ENCODE results near the gene PRR15L. TPM values are rescaled to one million over a fixed set of nuclear protein-coding genes. Genes with fewer than 3 reads are reported as not detected.

PRR15L gene
- total and polyA plus RNA-seq, 2 donors (not counting 1 experiment from before 2014, with no cell fraction given): not detected

DNA sequence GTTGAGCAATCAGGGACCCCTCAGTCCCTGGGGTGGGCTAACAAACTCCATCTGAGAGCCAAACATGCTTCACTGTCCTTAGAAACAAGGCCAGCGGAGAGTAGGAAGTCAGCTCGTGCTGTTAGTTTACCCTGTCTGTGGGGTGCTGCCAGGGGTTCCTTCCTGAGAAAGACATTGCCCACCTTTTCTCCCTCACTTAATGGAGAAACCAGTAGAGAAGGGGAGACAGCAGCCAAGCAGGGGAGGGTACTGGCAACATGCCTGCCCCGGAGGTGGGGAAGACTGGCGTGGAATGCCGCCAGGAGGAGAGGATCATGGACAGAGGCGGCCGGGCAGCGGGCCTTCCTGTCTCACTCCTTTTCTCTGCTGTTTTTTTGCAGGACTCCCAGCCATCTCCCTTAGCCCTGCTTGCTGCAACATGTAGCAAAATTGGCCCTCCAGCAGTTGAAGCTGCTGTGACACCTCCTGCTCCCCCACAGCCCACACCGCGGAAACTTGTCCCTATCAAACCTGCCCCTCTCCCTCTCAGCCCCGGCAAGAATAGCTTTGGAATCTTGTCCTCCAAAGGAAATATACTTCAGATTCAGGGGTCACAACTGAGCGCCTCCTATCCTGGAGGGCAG, 41.8 kb downstream of the PRR15L start:
- TF ChIP-seq EZH2 (IDR thresholded peaks at IDR 0.05; ENCODE audit: borderline replicate concordance, insufficient read depth, low read depth, low read length, poor library complexity, severe bottlenecking): no peak
- TF ChIP-seq, protein P1, sequence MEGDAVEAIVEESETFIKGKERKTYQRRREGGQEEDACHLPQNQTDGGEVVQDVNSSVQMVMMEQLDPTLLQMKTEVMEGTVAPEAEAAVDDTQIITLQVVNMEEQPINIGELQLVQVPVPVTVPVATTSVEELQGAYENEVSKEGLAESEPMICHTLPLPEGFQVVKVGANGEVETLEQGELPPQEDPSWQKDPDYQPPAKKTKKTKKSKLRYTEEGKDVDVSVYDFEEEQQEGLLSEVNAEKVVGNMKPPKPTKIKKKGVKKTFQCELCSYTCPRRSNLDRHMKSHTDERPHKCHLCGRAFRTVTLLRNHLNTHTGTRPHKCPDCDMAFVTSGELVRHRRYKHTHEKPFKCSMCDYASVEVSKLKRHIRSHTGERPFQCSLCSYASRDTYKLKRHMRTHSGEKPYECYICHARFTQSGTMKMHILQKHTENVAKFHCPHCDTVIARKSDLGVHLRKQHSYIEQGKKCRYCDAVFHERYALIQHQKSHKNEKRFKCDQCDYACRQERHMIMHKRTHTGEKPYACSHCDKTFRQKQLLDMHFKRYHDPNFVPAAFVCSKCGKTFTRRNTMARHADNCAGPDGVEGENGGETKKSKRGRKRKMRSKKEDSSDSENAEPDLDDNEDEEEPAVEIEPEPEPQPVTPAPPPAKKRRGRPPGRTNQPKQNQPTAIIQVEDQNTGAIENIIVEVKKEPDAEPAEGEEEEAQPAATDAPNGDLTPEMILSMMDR (IDR thresholded peaks at IDR 0.05): no peak
- POLR2A ChIA-PET: no interaction called here
- H3K9ac ChIP-seq (ENCODE audit: low read length): no peak overlapping the region
- H3K4me1 Mint-ChIP-seq: no peaks in the 10 kb centered on the region
- H3K4me2 ChIP-seq (replicated peaks; ENCODE audit: low read depth, low read length, poor library complexity, severe bottlenecking): no peak overlapping the region
- H3K9me3 Mint-ChIP-seq (ENCODE audit: insufficient read depth): no peaks in the 10 kb centered on the region
- peaks cover 0 to 26% of the 10 kb centered on the region in 2 experiments for H3K36me3 ChIP-seq (replicated peaks in 1 of 2; ENCODE audit: control extremely low read depth in 1 of 2, control insufficient read depth in 1 of 2, extremely low read depth in 1 of 2, insufficient read depth in 2 of 2, low read length in 1 of 2)
- intact Hi-C loops (cut with micrococcal nuclease): no loop called here
- H3K4me3 Mint-ChIP-seq: no peak overlapping the region
- no peaks in the 10 kb centered on the region for H3K27me3 ChIP-seq (replicated peaks in 1 of 4; ENCODE audit: control extremely low read depth in 1 of 4, control insufficient read depth in 3 of 4, insufficient read depth in 4 of 4, low read length in 3 of 4)
- no peak overlapping the region for H3K27ac Mint-ChIP-seq
- no peak overlapping the region for H3K4me3 ChIP-seq (ENCODE audit: control extremely low read depth in 1 of 5, extremely low read depth in 1 of 5, insufficient read depth in 1 of 5, low read depth in 2 of 5, low read length in 4 of 5)
- peaks cover 25% of the 10 kb centered on the region for H3K79me2 ChIP-seq (ENCODE audit: control insufficient read depth, insufficient read depth, low read length)
- ATAC-seq (ENCODE audit: low read depth) (no peak), DNase-seq (no peak)
- no peaks in the 10 kb centered on the region for H3K4me1 ChIP-seq (ENCODE audit: control insufficient read depth in 2 of 2, insufficient read depth in 2 of 2, low read length in 2 of 2)
- no peak overlapping the region for H2AFZ ChIP-seq (ENCODE audit: insufficient read depth, low read depth, low read length, poor library complexity, severe bottlenecking)
- H3K27me3 Mint-ChIP-seq: no peaks in the 10 kb centered on the region
- CTCF ChIA-PET: no interaction called here
- no peak overlapping the region for H3K27ac ChIP-seq (ENCODE audit: low read length in 2 of 2)
- peaks cover 7% of the 10 kb centered on the region for H4K20me1 ChIP-seq (ENCODE audit: control insufficient read depth, insufficient read depth, low read length, poor library complexity, severe bottlenecking)
- H3K9me3 ChIP-seq (ENCODE audit: control extremely low read depth in 1 of 3, control insufficient read depth in 2 of 3, insufficient read depth in 1 of 3, low read length in 2 of 3): no peaks in the 10 kb centered on the region
- 97% methylated on average over 9 of the region's 12 CpGs for WGBS (ENCODE audit: insufficient coverage)

DNA sequence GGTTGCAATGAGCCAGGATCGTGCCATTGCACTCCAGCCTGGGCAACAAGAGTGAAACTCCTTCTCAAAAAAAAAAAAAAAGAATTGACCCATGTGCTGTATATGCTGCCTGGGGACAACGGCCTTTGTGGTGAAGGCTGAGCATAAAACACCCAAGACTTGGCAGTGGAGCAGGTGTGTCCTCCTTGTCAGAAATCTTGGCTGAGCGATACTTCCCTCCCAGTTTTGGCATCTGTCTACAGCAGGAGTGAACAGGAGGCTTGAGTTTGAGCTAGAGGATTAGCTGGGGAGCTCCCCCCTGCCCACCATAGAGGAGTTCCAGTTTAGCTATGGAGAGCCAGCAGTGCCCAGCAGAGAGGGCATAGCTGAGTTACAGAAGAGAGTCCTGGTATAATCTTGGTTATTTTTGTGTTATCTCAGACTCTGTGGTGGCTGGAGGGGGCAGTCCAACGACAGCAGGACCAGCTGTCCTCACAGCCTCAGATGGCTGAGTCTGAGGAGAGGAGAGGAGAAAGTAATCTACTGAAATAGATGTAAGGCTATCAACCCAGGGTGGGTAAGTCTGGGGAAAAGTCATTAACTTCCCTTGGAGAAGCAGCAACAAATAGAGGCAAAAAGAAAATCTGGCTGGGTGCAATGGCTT, 43.3 kb downstream of the PRR15L start:
- Mint-ChIP-seq H3K9me3 (ENCODE audit: insufficient read depth) (no peaks in the 10 kb centered on the region), H3K27ac (no peak overlapping the region), H3K4me1 (peaks cover 3% of the 10 kb centered on the region), H3K27me3 (no peaks in the 10 kb centered on the region), H3K4me3 (no peak overlapping the region)
- intact Hi-C loops (cut with micrococcal nuclease): no loop called here
- Histone ChIP-seq H3K4me1 (ENCODE audit: control insufficient read depth in 2 of 2, insufficient read depth in 2 of 2, low read length in 2 of 2) (no peaks in the 10 kb centered on the region), H3K9ac (ENCODE audit: low read length) (no peak overlapping the region), H3K79me2 (ENCODE audit: control insufficient read depth, insufficient read depth, low read length) (peaks cover 39% of the 10 kb centered on the region), H3K4me2 (replicated peaks; ENCODE audit: low read depth, low read length, poor library complexity, severe bottlenecking) (no peak overlapping the region), H3K9me3 (ENCODE audit: control extremely low read depth in 1 of 3, control insufficient read depth in 2 of 3, insufficient read depth in 1 of 3, low read length in 2 of 3) (no peaks in the 10 kb centered on the region), H2AFZ (ENCODE audit: insufficient read depth, low read depth, low read length, poor library complexity, severe bottlenecking) (no peak overlapping the region), H3K27me3 (replicated peaks in 1 of 4; ENCODE audit: control extremely low read depth in 1 of 4, control insufficient read depth in 3 of 4, insufficient read depth in 4 of 4, low read length in 3 of 4) (no peaks in the 10 kb centered on the region), H3K4me3 (ENCODE audit: control extremely low read depth in 1 of 5, extremely low read depth in 1 of 5, insufficient read depth in 1 of 5, low read depth in 2 of 5, low read length in 4 of 5) (no peak overlapping the region), H3K27ac (ENCODE audit: low read length in 2 of 2) (no peak overlapping the region), H3K36me3 (replicated peaks in 1 of 2; ENCODE audit: control extremely low read depth in 1 of 2, control insufficient read depth in 1 of 2, extremely low read depth in 1 of 2, insufficient read depth in 2 of 2, low read length in 1 of 2) (peaks cover 0 to 33% of the 10 kb centered on the region in 2 experiments), H4K20me1 (ENCODE audit: control insufficient read depth, insufficient read depth, low read length, poor library complexity, severe bottlenecking) (peaks cover 18% of the 10 kb centered on the region)
- POLR2A ChIA-PET: no interaction called here
- CTCF ChIA-PET: interaction anchor here (0.7 kb wide), 1 partner anchor 238 kb away, joined by 3 read pairs; no protein-coding TSS in a partner anchor
- 32% methylated on average over 3 of the region's 4 CpGs for WGBS (ENCODE audit: insufficient coverage)
- ATAC-seq (ENCODE audit: low read depth): no peak
- DNase-seq: no peak
- TF ChIP-seq, protein P1 (IDR thresholded peaks at IDR 0.05): no peak
- no peak for TF ChIP-seq EZH2 (IDR thresholded peaks at IDR 0.05; ENCODE audit: borderline replicate concordance, insufficient read depth, low read depth, low read length, poor library complexity, severe bottlenecking)

Measured in B cell (primary cell).